ENCODE measurements around the gene CACNA1C. TPM values are rescaled to one million over a fixed set of nuclear protein-coding genes. Genes with fewer than 3 reads are reported as not detected.

CACNA1C gene
- total and polyA plus RNA-seq, 2 donors (not counting 1 experiment from before 2014, with no cell fraction given): 0.01 to 0.02 TPM

DNA sequence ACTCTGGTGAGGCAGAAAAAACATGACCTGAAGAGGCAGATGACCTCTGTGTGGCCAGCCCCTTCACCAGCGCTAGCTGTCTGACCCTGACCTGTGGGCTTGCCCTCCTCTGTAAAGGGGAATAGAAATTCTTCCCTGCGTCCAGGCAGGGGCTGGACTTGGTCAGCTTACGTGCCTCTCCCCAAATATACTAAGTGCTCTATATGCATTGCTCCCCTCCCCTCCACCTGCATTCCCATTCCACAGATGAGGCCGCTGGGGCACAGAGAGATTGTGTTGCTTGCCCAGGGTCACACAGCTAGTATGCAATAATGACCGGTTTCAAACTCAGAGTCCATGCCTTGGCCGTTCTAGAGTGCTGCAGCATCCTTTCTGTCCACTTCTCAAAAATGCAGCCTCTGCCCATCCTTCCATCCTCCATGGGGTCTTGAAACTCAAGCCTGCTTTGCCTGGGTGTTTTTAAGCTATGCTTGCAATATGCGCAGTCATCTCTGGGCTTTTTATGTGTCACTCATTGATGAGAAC lies 303.9 kb downstream of the CACNA1C start:
- no peaks in the 10 kb centered on the region for H3K9me3 ChIP-seq (ENCODE audit: control extremely low read depth in 1 of 3, control insufficient read depth in 2 of 3, insufficient read depth in 1 of 3, low read length in 2 of 3)
- no peaks in the 10 kb centered on the region for H4K20me1 ChIP-seq (ENCODE audit: control insufficient read depth, insufficient read depth, low read length, poor library complexity, severe bottlenecking)
- H3K9ac ChIP-seq (ENCODE audit: low read length): no peak overlapping the region
- 90% methylated on average over 5 of the region's 7 CpGs for WGBS (ENCODE audit: insufficient coverage)
- no peaks in the 10 kb centered on the region for H3K79me2 ChIP-seq (ENCODE audit: control insufficient read depth, insufficient read depth, low read length)
- ChIA-PET CTCF (interaction anchor here (0.6 kb wide), 1 partner anchor 30 kb away, joined by 3 read pairs; no protein-coding TSS in a partner anchor), POLR2A (no interaction called here)
- H3K9me3 Mint-ChIP-seq (ENCODE audit: insufficient read depth): no peaks in the 10 kb centered on the region
- H2AFZ ChIP-seq (ENCODE audit: insufficient read depth, low read depth, low read length, poor library complexity, severe bottlenecking): no peak overlapping the region
- H3K27ac ChIP-seq (ENCODE audit: low read length in 2 of 2): no peak overlapping the region
- H3K4me1 Mint-ChIP-seq: peaks cover 24% of the 10 kb centered on the region
- peaks cover 14 to 18% of the 10 kb centered on the region in 2 donors for H3K4me1 ChIP-seq (ENCODE audit: control insufficient read depth in 2 of 2, insufficient read depth in 2 of 2, low read length in 2 of 2)
- no peak for TF ChIP-seq CTCF (IDR thresholded peaks at IDR 0.05)
- no peak for TF ChIP-seq EZH2 (IDR thresholded peaks at IDR 0.05; ENCODE audit: borderline replicate concordance, insufficient read depth, low read depth, low read length, poor library complexity, severe bottlenecking)
- H3K27me3 Mint-ChIP-seq: peaks cover 40% of the 10 kb centered on the region
- no peak for ATAC-seq (ENCODE audit: low read depth)
- H3K4me2 ChIP-seq (replicated peaks; ENCODE audit: low read depth, low read length, poor library complexity, severe bottlenecking): no peak overlapping the region
- no peak for DNase-seq
- no peak overlapping the region for H3K4me3 Mint-ChIP-seq
- intact Hi-C loops (cut with micrococcal nuclease): no loop called here
- no peak overlapping the region for H3K27ac Mint-ChIP-seq
- H3K4me3 ChIP-seq (ENCODE audit: control extremely low read depth in 1 of 5, extremely low read depth in 1 of 5, insufficient read depth in 1 of 5, low read depth in 2 of 5, low read length in 4 of 5): no peak overlapping the region
- no peaks in the 10 kb centered on the region for H3K36me3 ChIP-seq (replicated peaks in 1 of 2; ENCODE audit: control extremely low read depth in 1 of 2, control insufficient read depth in 1 of 2, extremely low read depth in 1 of 2, insufficient read depth in 2 of 2, low read length in 1 of 2)
- H3K27me3 ChIP-seq (replicated peaks in 1 of 4; ENCODE audit: control extremely low read depth in 1 of 4, control insufficient read depth in 3 of 4, insufficient read depth in 4 of 4, low read length in 3 of 4): no peaks in the 10 kb centered on the region

DNA sequence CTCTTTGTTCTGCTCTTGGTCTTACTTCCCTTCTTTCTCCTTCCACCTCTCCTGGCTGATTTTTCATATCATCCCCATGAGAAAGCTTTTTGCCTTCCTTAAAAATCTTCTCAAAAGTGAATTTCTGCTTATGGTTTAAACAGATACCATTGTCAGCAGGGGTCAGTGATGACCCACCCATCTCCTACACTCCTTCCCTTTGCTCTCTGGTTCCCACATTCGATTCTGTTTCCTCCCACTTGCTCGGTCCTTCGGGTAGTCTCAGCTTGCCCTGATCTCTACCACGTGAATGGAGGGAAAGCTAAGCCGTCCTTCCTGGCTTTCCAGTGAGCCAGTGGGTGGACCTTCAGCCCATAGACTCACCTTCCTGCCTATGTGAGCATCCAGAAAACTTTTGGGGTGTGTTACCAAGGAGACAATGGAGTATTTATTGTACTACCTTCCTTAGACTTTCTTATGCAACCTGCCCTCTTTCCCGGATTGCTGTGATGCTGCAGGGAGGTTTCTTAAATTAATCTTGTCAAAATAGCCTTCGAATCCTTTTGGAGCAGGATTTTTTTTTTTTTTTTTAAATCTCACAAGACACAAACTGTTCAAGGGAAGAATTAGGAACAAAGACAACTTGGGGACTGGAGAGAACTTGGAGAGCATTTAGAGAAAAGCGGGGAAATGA lies 306.3 kb downstream of the CACNA1C start:
- CTCF ChIA-PET: no interaction called here
- intact Hi-C loops (cut with micrococcal nuclease): no loop called here

More for the DNA sequence above, 306.3 kb downstream of the CACNA1C start:
- H3K4me3 ChIP-seq (ENCODE audit: control extremely low read depth in 1 of 5, extremely low read depth in 1 of 5, insufficient read depth in 1 of 5, low read depth in 2 of 5, low read length in 4 of 5): no peak overlapping the region
- no peaks in the 10 kb centered on the region for H3K79me2 ChIP-seq (ENCODE audit: control insufficient read depth, insufficient read depth, low read length)
- WGBS (ENCODE audit: insufficient coverage): 50% methylated on average over 3 of the region's 8 CpGs
- no peaks in the 10 kb centered on the region for H3K36me3 ChIP-seq (replicated peaks in 1 of 2; ENCODE audit: control extremely low read depth in 1 of 2, control insufficient read depth in 1 of 2, extremely low read depth in 1 of 2, insufficient read depth in 2 of 2, low read length in 1 of 2)
- Mint-ChIP-seq H3K9me3 (ENCODE audit: insufficient read depth) (no peaks in the 10 kb centered on the region), H3K4me1 (peaks cover 18% of the 10 kb centered on the region), H3K27me3 (peaks cover 28% of the 10 kb centered on the region), H3K4me3 (no peak overlapping the region), H3K27ac (no peak overlapping the region)
- DNase-seq (no peak), ATAC-seq (ENCODE audit: low read depth) (no peak)
- no peaks in the 10 kb centered on the region for H4K20me1 ChIP-seq (ENCODE audit: control insufficient read depth, insufficient read depth, low read length, poor library complexity, severe bottlenecking)
- H3K9me3 ChIP-seq (ENCODE audit: control extremely low read depth in 1 of 3, control insufficient read depth in 2 of 3, insufficient read depth in 1 of 3, low read length in 2 of 3): no peaks in the 10 kb centered on the region
- H3K4me1 ChIP-seq (ENCODE audit: control insufficient read depth in 2 of 2, insufficient read depth in 2 of 2, low read length in 2 of 2): peaks cover 12 to 16% of the 10 kb centered on the region in 2 donors
- H3K4me2 ChIP-seq (replicated peaks; ENCODE audit: low read depth, low read length, poor library complexity, severe bottlenecking): no peak overlapping the region
- H3K9ac ChIP-seq (ENCODE audit: low read length): no peak overlapping the region
- H2AFZ ChIP-seq (ENCODE audit: insufficient read depth, low read depth, low read length, poor library complexity, severe bottlenecking): no peak overlapping the region
- no peak overlapping the region for H3K27ac ChIP-seq (ENCODE audit: low read length in 2 of 2)
- POLR2A ChIA-PET: no interaction called here
- no peaks in the 10 kb centered on the region for H3K27me3 ChIP-seq (replicated peaks in 1 of 4; ENCODE audit: control extremely low read depth in 1 of 4, control insufficient read depth in 3 of 4, insufficient read depth in 4 of 4, low read length in 3 of 4)
- no peak for TF ChIP-seq CTCF (IDR thresholded peaks at IDR 0.05)
- TF ChIP-seq EZH2 (IDR thresholded peaks at IDR 0.05; ENCODE audit: borderline replicate concordance, insufficient read depth, low read depth, low read length, poor library complexity, severe bottlenecking): no peak

All from B cell (primary cell).